Stimulated activated naive CD4-positive, alpha-beta T cell treated with Interleukin-2 at 50 U/mL for 16 hours (primary cell): ENCODE results near the gene AQP5.

Experiments used
- DNase-seq: peaks from one replicate; lab custom pipeline; 2025; lab: John Stamatoyannopoulos, UW

Gene AQP5

GRCh38 chr12:49950273-49951251 lies 11.1 kb upstream of the AQP5 start, which contains the start of gene AQP2:
AQP2 (plus strand) TSS chr12:49950737; CDS start chr12:49950831, 94 bp downstream.
- no peak for DNase-seq

- DNase-seq: no peak
These were observed 10.0 kb upstream of the AQP5 start for GRCh38 chr12:49951411-49952240.

GRCh38 chr12:49952391-49953055 lies 9.1 kb upstream of the AQP5 start:
- no peak for DNase-seq

- no peak for DNase-seq
These were observed 8.5 kb upstream of the AQP5 start for GRCh38 chr12:49953151-49953550.

GRCh38 chr12:49953961-49954846 lies 7.5 kb upstream of the AQP5 start:
- no peak for DNase-seq

GRCh38 chr12:49954863-49955830 lies 6.5 kb upstream of the AQP5 start:
- DNase-seq: no peak

GRCh38 chr12:49955899-49956662 lies 5.6 kb upstream of the AQP5 start:
- no peak for DNase-seq

GRCh38 chr12:49956663-49957569 lies 4.8 kb upstream of the AQP5 start:
- no peak for DNase-seq

- no peak for DNase-seq
These were observed 4.1 kb upstream of the AQP5 start for GRCh38 chr12:49957570-49957967.

GRCh38 chr12:49959685-49960473 lies 1.8 kb upstream of the AQP5 start:
- no peak for DNase-seq

- no peak for DNase-seq
These were observed 1.1 kb upstream of the AQP5 start for GRCh38 chr12:49960474-49961110.

GRCh38 chr12:49961993-49962764 lies 507 bp downstream of the AQP5 start:
- no peak for DNase-seq

- DNase-seq: no peak
These were observed 1.4 kb downstream of the AQP5 start for GRCh38 chr12:49962861-49963765.

GRCh38 chr12:49963976-49964815 lies 2.5 kb downstream of the AQP5 start:
- DNase-seq: no peak
